GM19099 (cell line): ENCODE data around the gene CCNYL1.
A peak's percentile ranks its signal among the peaks of the same experiment; 100 is the strongest.

Experiments
- POLR2A ChIP-seq: IDR thresholded peaks from 3 replicates; pipeline ENCODE4 v1.6.1; 2011; ENCODE audit warnings: low read depth; ENCODE audit not compliant: insufficient read length; ENCODE audit errors: extremely low read depth

Gene CCNYL1

GRCh38 chr2:207710814-207711740 is at the start of gene CCNYL1:
TSS of gene CCNYL1 (plus strand) at chr2:207711640. CDS start at chr2:207711897, 257 bp downstream.
- TF ChIP-seq POLR2A = peak; percentile 90

- TF ChIP-seq POLR2A = peak; percentile 56
Measured at GRCh38 chr2:207662203-207662602, 49.2 kb upstream of the CCNYL1 start.

- TF ChIP-seq POLR2A = no peak
Measured at GRCh38 chr2:207663870-207664545, 47.4 kb upstream of the CCNYL1 start.

- TF ChIP-seq POLR2A = no peak
Measured at GRCh38 chr2:207670887-207671286, 40.6 kb upstream of the CCNYL1 start.

GRCh38 chr2:207673431-207673830 is 38.0 kb upstream of the CCNYL1 start:
- no peak for TF ChIP-seq POLR2A

- no peak for TF ChIP-seq POLR2A
Measured at GRCh38 chr2:207674266-207674774, 37.1 kb upstream of the CCNYL1 start.

GRCh38 chr2:207674826-207675225 is 36.6 kb upstream of the CCNYL1 start:
- TF ChIP-seq POLR2A = no peak

- TF ChIP-seq POLR2A = no peak
Measured at GRCh38 chr2:207676827-207677354, 34.5 kb upstream of the CCNYL1 start.

- TF ChIP-seq POLR2A = no peak
Measured at GRCh38 chr2:207681431-207681830, 30.0 kb upstream of the CCNYL1 start.

- no peak for TF ChIP-seq POLR2A
Measured at GRCh38 chr2:207682557-207682956, 28.9 kb upstream of the CCNYL1 start.

- no peak for TF ChIP-seq POLR2A
Measured at GRCh38 chr2:207683438-207683837, 28.0 kb upstream of the CCNYL1 start.

- TF ChIP-seq POLR2A = no peak
Measured at GRCh38 chr2:207683879-207684627, 27.4 kb upstream of the CCNYL1 start.

GRCh38 chr2:207686812-207687211 is 24.6 kb upstream of the CCNYL1 start:
- no peak for TF ChIP-seq POLR2A

- TF ChIP-seq POLR2A = no peak
Measured at GRCh38 chr2:207688597-207688996, 22.8 kb upstream of the CCNYL1 start.
